Activated CD8-positive, alpha-beta memory T cell treated with anti-CD3 and anti-CD28 coated beads, Interleukin-2, amount 50 U/mL, for 1 hour (primary cell): ENCODE results near the gene STX1A.
A peak's percentile ranks its signal among the peaks of the same experiment; 100 is the strongest.

Source experiments
- DNase-seq: peaks from one replicate; pipeline ENCODE4 v3.0.0-alpha.2; 2020; ENCODE audit errors: extremely low read depth

Gene STX1A

DNA sequence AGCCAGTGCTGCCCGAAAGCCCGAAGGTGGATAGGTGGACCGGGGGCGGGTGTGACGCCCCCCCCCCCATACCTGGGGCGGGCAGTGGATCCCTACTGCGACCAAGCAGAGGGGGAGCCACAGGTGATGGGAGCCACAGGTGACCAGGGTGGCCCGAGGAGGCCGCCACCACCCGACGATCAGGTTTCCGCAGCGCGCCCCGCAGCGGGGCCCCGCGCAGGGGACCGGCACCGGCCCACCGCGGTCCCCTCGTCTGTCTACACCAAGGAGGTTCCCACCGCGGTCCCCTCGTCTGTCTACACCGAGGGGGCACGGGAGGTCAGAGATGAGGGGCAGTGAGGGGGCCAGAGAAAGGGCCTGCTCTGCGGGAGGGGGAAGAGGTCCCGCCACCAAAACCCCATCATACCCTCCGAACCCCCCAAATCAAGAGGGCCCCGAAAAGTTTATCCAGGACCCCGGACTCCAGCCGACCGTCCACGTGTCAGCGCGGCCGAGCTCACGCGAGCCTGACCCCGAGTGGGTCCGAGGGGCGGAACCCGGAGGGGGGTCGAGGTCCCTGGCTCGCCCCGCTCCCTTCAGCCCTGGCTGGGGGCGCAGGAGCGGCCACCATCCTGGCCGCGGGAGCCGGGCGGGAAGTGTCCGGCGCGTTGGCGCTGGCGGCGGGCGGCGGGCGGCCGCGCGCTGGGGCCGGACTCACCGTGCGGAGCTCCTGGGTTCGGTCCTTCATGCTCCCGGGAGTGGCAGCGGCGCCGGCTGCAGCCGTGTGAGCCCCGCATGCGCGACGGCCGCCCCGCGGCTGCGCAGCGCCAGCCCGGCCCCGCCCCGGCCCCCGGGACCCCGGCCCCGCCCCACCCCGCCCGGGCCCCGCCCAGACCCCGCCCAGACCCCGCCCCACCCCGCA is at the start of gene STX1A:
Gene STX1A (minus strand): TSS at position 765 of the 901 bp plus-strand sequence. CDS start 38 bp downstream, at position 727.
- DNase-seq: no peak

DNA sequence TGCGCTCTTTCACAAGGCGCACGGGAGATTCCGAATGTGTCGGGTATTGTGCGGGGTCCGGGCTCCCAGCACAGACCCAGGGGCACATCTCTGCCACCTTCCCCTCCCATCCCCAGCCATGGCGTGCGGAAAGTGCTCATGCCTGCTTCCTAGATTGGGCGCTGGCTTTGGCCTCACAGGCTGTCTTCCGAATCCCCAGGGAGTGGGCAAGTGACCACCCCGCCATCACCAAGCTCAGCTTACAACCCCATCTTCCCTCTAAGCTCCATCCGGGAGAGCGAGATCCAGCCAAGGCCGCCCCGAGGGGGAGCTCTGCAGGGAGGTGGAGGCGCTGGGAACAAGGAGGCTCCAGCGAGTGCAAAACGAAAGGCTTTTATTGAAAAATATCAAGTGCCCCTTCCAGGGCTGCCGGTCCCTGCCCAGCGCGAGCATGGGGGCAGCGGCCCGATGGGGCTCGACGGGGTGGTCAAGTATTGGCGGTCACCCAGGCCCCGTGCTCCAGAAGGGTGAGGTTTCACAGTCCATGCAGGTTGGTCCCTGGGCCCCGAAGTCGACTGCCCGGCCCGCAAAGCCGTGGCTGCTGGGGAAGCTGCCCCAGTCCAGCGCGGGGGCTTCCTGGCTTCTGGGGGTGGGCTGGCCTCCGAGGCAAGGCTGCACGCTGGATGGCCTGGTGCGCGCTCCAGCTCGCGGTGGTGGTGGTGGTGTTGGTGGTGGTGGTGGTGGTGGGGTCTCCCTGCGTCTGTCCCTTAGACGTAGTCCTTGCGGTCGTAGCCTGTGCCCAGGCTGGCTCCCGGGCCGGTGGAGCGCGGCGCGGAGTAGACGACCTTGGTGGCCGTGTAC is 49.4 kb upstream of the STX1A start:
- DNase-seq: no peak

DNA sequence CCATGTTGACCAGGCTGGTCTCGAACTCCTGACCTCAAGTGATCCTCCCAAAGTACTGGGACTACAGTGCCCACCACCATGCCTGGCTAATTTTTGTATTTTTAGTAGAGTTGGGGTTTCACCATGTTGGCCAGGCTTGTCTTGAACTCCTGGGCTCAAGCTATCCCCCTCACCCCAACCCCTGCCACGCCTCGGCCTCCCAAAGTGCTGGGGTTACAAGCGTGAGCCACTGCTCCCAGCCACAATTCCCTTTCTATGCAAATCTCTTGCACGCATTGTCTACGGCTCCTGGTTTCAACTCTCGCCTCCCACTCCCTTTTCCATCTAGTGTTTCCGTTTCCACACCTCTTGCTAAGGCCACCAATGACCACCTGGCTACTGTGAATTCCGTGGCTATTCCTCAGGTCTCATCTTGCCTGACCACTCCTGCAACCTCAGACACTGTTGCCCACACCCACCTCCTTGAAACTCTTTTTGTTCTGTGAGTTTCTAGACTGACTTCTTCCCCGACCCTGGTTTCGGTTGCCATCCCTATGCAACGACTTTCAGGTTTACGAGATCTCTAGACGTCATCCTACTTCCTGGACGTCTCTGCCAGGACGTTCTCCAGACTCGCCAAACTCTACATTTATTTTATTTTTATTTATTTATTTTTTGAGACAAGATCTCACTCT is 47.2 kb upstream of the STX1A start:
- no peak for DNase-seq

DNA sequence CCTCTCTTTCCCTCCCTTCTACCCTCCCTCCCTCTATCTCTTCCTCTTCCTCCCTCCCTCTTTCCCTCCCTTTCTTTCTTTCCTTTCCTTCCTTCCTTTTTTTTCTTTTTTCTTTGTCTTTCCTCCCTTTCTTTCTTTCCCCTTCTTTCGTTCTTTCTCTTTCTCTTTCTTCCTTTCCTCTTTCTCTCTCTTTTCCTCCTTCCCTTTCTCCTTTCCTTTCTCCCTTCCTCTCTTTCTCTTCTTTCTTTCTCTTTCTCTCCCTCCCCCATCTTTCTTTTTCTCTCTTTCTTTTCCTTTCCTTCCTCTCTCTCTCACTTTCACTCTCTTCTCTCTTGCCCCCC is 43.2 kb upstream of the STX1A start:
- no peak for DNase-seq

DNA sequence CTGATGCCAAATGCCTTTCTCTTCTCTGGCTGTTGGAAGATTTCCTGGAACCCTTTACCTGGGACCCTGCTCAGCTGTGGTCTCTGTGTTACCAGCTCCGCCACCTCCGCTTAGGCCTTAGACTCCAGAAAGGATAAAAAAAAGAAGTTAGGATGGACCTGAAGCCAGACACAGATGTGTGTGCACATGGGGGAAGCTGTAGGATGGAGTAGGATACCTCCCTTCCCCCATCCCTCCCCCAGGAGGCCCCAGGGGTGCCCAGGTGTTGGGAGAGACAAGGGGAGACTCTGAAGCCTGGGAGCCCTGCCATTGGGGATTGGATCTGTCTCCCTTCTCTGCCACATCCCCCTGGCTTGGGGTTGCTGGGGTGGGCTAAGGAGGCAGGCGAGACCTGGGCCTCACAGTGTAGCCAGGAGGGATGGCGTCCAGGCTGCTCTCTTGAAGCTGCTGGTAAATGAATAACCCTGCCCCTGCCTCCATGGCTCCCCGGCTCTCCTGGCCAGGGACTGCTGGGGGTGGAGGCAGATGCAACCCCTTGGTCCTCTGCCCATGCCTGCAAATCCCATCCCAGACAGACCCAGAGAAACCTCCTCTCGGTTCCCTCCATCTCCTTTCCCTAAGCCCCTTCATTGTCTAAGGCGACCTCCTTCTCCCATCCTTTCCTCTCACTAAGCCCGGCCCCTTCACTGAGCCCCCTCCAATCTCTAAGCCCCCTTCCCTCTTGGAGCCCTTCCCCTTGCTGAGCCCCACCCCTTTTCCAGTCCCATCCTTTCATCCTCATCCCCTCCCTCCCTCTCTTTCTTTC is 42.6 kb upstream of the STX1A start:
- no peak for DNase-seq

DNA sequence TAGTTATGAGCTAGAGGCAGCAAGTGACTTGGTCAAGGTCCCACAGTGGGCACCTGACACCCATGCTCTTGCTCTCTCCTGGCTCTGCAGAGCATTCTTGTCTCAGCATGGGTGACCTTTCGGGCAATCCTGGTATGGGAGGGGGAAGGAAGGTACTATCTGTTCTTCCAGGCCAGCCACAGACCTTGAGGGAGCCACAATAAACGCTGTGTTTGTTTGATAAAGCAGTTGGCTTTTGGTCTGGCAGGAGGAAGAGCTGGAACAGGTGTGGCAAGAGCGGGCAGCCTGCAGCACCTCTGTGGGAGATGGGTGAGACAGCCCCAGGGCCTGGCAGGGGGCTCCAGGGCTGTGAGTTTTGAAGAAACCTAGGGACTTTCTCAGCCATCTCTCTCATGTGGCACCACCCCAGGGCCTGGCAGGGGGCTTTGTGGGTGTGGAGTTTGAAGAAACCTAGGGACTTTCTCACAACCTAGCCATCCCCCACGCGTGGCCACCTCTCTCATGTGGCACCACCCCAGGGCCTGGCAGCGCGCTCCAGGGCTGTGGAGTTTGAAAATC is 39.2 kb upstream of the STX1A start:
- no peak for DNase-seq

DNA sequence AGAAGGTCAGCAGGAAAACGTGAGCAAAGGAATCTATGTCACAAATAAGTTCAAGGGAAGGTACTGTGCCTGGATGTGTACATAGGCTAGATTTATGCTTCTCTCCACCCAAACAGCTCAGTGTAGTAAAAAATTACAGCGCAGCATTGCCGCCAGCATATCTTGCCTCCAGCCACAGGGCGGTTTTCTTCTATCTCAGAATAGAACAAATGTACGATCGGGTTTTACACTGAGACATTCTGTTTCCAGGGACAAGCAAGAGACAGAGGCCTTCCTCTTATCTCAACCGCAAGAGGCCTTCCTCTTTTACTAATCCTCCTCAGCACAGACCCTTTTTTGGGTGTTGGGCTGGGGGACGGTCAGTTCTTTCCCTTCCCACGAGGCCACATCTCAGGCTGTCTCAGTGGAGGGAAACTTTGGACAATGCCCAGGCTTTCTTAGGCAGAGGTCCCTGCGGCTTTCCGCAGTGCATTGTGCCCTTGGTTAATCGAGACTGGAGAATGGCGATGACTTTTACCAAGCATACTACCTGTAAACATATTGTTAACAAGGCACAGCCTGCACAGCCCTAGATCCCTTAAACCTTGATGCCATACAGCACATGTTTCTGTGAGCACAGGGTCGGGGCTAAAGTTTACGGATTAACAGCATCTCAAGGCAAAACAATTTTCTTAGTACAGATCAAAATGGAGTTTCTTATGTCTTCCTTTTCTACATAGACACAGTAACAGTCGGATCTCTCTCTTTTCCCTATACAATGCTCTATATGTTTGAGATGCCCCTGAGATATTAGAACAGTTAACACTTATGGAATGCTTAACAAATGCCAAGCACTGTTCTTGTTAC is 30.7 kb upstream of the STX1A start:
- DNase-seq: no peak

DNA sequence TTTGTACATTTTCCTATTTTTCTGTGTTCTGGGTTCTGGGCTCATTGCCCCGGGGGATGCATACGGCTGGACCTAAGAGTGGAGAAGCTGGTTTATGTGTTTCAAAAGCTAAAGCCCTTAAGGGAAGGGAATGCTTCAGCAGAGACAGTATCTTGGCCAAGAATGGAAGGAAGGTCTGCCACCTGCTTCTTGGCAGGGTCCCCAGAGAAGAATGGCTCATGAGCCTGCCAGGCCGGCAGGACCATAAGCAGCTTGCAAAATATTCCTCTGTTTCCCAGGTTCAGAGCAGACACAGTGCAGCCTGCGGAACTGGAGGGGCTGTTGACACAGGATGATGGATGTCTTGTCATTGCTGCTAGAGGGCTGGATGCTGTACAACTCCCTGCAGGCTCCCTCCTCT is 26.9 kb upstream of the STX1A start:
- DNase-seq: no peak

DNA sequence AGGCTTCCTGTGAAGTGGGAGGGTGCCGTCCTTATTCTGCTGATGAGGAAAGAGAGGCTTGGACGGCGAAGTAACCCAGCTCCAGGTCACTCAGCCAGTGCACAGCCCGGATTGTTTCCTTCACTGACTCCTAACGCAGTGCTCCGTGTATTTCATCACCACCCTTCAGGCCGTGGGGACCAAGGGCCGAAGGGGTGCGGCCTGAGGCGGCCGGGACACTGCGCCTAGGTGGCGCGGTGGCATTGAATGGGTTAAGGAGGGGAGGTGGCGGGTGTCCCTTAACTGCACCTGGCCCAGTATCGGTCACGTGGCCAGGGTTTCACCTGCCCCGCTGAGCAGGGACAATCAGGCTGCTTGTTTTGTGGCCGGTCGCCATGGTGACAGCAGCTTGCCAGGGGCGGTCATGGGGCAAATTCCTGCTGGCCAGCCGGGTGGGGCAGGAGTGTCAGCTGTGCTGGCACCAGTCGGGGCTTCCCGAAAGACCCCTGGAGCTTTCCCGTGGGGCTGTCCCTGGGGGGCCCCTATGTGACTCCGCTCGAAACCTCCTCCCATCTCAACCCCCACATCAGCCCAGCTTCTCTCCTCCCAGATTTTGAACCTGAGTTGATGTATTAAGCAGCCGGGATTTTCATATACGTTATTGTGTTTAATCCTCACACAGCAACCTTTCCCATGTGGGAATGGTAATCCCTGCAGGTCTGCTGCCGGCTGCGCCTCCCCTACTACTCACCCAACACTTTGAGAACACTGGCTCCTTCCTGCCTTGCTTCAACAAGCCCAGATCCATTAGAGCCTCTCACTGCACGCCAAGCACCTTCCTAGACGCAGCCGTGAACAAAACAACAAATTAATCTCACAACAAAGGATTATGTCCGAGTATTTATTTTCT is 23.5 kb upstream of the STX1A start:
- DNase-seq: no peak

DNA sequence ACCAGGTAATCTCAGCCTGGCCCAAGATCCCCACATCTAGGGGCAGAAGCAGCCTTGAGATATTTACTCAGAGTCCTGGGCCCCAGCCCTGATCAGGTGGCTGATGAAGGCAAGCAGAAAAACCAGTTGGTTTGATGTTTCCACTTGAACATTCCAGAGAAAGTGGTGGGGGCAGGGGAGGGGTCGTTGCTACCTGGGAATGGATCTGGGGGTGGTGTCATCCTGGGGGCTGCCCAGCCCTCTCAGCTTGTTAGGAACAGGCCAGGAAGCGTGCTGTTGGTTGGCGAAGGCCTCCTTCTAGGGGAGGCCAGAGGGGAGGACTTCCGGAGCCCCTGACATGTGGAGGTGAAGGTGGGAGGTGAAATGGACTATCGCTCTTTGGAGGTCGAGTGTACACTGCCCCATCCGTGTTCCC is 22.9 kb upstream of the STX1A start:
- no peak for DNase-seq

DNA sequence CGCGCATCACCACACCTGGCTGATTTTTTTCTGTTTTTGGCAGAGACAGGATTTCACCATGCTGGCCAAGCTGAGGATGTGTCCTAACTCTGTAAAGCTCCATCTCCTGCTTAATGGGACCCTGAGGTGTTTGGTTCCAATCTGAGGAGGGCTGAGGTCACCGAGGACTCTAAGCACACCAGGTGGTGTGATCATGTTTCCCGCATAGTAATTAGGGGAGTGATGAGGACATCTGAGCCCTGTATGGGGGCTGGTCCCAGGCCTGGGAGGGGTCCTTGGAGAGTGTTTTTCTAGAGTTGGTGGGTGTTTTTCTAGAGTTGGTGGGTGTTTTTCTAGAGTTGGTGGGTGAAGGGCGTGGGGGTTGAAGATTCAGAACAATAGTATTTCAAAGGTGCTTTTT is 22.1 kb upstream of the STX1A start:
- no peak for DNase-seq

DNA sequence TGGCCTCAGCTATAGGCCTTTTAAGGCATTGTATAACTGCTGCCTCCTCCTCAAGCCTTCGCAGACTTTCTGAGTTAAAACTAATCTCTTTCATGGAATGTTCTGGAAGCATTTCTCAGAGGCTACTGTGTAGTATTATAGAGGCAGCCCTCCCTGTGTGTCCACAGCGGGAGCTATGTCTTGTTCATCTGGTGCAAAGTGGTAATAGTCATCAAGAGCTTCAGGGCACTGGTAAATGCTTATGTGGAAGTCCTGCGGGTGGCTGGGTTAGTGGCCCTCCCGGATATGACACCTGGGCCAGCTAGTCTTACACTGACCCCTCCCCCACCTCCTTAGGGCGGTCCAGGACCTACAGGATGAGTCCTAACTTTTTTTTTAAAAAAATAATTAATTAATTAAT is 21.3 kb upstream of the STX1A start:
- no peak for DNase-seq

DNA sequence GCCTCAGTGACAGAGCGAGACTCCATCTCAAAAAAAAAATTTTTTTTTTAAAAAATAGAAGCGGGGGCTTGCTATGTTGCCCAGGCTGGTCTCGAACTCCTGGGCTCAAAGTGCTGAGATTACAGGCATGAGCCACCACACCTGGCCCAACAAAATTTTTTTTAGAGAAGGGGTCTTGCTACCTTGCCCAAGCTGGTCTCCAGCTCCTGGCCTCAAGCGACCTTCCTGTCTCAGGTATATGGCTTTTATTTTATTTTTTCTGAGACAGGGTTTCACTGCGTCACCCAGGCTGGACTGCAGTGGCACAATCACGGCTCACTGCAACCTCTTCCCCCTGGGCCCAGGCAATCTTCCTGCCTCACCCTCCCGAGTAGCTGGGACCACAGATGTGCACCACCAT is 20.7 kb upstream of the STX1A start:
- DNase-seq: no peak

DNA sequence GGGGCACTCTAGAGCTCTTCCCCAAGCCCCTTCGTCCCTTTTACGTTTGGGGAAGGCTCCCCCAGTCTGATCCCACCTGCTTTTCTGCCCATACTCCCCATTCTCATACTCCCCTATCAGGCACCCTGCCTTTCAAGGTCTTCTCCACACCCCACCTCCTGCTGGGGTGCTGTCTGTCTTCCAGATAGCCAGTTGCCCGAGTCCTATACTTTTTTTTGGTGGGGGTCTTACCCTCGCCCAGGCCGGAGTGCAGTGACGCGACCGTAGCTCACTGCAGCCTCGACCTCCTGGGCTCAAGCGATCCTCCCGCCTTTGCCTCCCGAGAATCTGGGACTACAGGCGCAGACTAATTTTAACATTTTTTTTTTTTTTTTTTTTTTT is 19.9 kb upstream of the STX1A start:
- DNase-seq: no peak

DNA sequence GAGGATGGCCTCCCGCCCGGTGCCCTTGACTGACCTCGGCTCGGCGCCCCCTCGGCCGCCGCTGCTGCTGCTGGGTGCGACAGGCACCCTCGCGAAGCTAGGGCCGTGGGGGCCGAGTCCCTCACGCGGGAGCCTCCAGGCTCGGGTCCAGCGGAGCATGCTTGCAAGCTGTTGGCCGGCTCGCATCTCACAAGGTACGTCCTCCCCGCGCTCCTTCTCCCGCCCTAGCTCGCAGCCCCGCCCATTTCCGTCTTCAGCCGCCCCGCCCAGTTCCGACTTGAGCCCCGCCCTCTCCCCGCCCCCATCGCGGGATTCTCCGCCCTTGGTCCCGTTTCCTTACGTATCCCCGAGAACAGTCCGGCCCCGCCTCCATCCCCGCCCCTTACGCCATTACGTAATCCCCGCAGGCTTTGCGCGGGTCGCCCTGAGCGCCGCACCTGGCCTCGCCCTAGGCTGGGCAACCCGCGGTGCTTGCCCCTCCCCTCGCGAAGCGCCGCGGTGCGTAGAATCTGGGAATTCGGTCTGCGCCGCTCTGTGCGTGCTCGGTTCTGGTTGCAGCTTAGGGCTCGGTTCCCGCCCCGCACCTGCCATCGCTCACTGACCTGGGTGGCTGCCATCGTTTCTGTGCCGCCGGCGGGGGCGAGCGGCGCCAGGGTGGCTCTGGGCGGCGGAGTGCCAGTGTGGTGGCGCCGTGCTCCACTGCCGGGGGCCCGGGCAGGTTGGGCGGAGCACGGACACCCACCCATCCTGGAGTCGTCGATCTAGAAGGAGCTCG is 19.3 kb upstream of the STX1A start, which contains the start of gene ABHD11:
Gene ABHD11 (minus strand): TSS at position 191 of the 775 bp plus-strand sequence. CDS start 32 bp downstream, at position 159.
- DNase-seq: peak; percentile 91

DNA sequence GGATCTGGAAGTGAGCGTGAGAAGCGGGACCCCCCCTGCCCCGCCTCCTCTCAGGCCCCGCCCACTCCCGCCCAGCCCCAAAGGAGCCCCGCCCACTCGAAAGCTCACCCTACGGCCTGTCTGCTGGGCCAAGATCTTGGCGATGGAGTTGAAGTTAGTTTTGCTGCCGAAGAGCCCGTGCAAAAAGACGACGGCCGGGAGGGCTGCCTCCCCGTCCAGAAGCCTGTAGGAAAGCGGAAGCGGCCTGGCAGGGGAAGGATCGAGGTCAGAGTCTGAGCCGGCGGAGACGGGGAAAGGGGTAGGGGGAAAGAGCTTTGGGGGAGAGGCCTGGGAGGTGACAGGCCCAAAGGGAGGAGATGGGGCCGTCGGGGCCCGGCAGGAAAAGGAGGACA is 18.7 kb upstream of the STX1A start:
- peak; percentile 39 for DNase-seq

DNA sequence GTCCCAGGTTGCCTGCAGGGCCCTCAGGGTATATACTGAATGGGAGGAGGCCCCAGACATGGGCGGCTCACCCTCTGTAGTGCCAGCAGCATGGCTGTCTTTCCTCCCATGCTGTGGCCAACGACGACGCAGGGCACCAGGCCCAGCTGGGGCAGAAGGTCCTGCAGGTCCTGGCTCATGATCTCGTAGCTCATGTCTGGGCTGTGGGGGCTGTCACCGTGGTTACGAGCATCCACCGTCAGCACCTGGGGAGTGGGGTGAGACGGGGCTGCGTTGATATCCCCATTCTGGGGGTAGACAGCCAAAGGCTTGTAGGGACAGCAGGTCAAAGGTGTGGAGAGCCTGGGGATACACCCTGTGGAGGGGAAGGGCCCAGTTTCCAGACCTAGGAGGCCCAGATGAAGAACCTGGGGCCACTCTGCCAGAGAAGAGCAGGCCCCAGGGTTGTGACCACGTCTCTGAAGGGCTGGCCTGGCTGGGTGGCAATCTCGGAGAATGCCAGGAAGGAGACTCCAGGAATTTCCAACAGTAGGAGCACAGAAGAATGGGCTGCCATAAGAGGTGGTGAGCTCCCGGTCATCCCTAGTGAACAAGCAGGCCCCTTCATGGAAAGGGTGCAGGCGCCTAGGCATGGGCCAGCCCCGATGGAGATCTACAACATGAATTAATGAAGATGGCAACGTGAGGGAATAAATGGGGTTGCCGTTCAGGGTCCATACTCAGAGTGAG is 18.2 kb upstream of the STX1A start:
- DNase-seq: no peak

DNA sequence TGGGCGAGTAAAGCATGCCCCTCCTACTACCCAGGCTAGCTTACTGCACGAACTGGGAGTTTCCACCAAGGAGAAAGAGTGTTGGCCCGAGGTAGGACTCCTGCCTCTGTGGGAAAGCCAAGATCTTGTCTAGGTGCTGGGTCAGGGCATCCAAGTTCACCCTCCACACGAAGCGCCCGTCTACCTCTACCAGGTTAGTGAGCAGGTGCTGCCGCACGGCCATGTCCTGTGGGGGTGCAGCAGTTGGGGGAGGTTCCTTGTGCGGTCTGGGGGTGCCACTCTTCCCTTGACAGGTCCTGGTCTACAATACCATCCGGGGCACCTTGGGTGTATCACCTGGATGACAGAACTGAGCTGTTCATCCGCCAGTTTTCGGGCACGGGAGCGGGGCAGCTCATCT is 17.4 kb upstream of the STX1A start:
- no peak for DNase-seq
